GM18502 (cell line): ENCODE measurements around the gene MARK3.
"Not testable (repeated sequence)": the region's sequence is repeated elsewhere in the genome, so short reads cannot be mapped to it uniquely, and the experiment has no call there.

Source experiments
- ATAC-seq: cut with Tn5 transposase; IDR thresholded peaks from one replicate; pipeline ENCODE4 v1.9.1; 2021; ENCODE audit warnings: mild to moderate bottlenecking; ENCODE audit not compliant: unreplicated experiment, poor library complexity

MARK3 gene

DNA sequence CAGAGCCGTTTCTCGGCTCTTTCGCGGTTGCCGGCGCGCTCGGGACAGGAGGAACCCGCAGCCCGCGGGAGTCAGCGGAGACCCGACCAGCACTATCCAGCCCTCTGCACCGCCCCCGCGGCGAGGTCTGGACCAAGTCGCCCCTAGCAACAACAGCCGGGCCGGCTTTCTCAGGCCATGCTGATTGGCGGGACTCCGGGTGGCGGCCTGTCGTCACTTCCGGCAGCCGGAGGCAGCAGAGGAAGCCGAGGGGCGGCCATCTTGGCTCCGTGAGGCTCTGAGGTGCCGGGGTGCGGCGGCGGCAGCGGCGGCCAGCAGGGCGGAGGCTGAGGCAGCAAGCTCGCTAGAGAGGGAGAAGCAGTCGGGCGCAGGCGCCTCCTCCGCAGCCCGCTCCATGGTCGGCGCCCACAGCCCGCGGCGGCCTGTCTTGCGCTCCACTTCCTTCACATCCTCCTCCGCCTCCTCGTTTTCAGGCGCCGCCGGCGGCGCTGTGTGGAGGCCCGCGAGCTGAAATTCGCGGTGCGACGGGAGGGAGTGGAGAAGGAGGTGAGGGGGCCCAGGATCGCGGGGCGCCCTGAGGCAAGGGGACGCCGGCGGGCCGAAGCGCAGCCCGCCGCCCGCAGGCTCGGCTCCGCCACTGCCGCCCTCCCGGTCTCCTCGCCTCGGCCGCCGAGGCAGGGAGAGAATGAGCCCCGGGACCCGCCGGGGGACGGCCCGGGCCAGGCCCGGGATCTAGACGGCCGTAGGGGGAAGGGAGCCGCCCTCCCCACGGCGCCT, at the start of gene MARK3:
Gene MARK3, plus strand, starts transcription at position 264 of the 777 bp plus-strand sequence. CDS start 615 bp downstream, outside the sequence.
- ATAC-seq: peak; percentile 95

DNA sequence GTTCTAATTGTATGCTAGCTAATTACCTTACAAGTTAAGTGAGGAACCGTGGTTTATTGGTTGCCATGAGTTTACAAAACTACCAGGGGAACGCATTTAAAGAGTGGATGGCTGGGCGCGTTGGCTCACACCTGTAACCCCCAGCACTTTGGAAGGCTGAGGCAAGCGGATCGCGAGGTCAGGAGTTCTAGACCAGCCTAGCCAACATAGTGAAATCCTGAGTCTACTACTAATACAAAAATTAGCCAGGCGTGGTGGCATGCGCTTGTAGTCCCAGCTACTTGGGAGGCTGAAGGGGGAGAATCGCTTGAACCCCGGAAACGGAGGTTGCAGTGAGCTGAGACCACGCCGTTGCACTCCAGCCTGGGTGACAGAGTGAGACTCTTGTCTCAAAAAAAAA, 49.0 kb upstream of the MARK3 start:
- no peak for ATAC-seq

DNA sequence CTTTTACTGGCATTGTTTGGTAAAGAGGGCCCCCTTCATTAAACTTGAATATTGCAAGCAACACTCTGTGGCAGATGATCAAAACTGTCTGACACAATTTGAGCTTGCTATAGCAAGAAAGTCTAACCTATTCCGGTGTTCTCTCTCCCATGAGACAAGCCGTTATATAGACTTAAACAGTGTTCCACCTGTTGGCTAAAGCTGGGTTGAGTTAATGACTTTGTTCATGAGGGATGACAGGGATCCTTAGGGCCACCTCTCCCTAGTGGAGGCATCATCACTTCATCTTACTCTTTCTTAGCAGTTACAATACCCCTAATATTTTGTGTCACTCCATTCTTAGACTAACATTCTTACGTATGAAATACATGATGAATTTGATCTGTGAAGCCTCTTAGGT, 47.4 kb upstream of the MARK3 start:
- ATAC-seq: no peak

DNA sequence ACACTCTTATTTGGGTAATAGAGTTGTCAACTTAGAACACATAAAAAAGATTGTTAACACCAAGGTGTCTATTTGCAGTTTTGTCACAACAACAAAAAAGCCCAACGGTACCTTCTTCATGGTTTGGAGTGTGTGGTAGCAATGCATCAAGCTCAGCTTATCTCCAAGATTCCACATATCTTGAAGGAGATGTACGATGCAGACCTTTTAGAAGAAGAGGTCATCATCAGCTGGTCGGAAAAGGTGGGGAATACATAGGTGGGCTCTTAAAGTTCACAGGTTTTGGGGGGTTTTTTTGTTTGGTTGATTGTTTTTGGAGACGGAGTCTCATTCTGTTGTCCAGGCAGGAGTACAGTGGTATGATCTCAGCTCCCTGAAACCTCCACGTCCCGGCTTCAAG, 45.7 kb upstream of the MARK3 start:
- ATAC-seq: no peak

GRCh38 chr14:103340480-103341212, 44.6 kb upstream of the MARK3 start:
- ATAC-seq: no peak

DNA sequence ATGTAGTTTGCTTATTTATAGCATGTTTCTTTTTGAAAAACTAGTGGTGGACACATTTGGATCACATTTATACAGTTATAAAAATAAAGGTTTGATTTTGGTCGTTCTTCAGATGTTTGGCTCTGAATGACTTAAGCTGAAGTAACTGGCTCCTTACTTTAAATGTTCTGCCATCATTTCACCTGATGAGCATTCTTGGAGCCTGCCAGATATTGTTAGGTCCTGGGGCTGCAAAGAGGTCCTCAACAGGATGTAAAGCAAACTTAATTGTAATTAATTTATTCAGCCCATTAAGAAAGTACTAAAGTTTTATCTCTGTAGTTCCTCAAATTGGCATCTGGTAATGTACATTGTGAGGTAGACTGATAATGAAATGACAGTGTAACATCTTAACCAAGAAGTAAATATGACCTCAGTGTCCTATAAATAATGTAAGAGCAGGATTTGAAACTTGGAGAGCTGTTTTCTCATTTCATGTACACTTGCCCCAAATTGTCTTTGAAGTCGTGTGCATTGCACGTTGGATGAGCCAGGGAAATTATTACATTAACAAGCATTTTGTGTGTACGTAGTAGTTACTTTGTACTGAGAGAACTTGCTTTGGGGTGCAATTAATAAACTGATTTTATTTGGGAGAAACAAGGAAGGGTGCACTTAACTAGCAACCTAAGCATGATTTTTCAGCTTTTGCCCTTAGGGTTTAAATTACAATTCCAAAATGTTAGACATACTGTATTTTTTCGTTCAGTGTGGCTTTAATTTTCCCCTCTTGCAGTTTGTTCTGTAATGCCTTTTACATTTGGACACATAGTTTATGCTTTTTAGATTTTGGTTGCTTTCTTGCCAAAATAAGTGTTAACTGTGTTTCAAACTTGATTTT, 43.7 kb upstream of the MARK3 start:
- no peak for ATAC-seq

- ATAC-seq: no peak
Observed at GRCh38 chr14:103343164-103343879, 41.9 kb upstream of the MARK3 start.

DNA sequence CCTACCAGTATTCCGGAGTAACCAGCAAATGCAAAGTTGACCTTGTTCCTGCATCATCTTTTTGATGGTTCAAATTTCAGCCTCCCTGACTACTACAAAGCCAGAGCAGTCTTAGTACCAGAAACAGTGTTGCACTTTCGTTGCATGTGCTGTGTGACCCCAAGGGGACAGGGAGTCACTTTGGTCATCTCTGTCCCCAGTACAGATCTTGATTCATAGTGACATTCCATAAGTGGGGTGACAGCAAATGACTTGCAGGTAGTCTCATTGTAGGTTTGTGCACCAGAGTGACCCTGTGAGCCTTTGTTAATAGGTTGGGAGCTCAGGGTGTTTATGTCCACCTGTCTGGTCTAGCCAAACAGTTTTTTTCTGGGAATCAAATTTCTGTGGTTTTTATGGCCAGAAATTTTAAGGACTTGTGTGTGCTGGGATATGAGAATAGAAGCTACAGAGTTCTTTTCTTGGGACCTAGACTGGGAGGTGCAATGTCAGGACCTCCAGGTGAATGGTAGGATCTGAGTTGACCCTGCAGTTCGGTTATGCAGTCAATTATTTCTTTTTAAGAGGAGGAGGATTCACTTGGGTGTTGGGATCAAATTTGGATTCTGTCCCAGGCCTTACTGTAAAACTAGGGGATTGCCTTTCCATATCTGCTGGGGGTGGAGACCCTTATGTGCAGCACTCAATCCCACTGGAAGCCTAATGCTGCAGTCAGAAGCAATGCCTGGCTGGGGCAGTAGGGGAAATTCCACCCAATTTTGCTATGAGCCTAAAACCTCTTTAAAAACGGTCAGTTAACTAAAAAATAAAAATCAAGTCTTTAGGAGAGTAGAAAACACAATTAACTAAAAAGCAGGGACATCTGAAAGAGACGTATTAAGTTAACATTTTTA, 41.1 kb upstream of the MARK3 start:
- no peak for ATAC-seq

- ATAC-seq: no peak
Observed at GRCh38 chr14:103346286-103346685, 38.9 kb upstream of the MARK3 start.

GRCh38 chr14:103347091-103347815, 38.0 kb upstream of the MARK3 start:
- no peak for ATAC-seq

- no peak for ATAC-seq
Observed at GRCh38 chr14:103348154-103348553, 37.1 kb upstream of the MARK3 start.

GRCh38 chr14:103349982-103350381, 35.2 kb upstream of the MARK3 start:
- no peak for ATAC-seq

DNA sequence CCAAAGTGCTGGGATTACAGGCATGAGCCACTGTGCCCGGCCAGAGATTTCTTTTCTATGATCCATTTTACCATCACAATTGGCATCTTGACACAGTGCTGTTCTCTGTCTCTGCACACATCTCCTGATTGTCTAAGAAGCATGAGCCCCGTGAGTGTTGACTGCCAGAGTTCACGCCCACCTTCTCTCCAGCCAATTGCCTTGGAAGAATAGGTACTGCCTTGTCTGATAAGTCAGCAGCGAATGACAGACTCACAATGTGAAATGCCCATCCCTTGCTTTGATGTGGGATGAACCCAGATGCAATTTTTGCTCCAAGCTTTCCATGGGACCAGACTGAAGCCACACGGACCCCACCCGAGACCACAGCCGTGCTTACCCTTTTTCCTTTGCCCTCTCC, 31.9 kb upstream of the MARK3 start:
- ATAC-seq: no peak

DNA sequence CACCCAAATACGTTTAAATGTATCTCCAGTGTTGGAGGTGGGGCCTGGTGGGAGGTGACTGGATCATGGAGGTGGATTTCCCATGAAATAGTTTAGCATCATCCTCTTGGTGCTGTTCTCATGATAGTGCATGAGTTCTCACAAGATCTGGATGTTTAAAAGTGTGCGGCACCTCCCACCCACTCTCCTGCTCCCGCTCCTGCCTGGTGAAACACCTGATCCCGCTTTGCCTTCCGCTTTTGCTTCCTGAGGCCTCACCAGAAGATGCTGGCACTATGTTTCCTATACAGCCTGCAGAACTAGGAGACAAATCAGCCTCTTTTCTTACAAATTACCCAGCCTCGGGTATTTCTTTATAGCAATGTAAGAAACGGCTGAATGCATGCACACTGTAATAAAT, 31.1 kb upstream of the MARK3 start:
- ATAC-seq: no peak

- no peak for ATAC-seq
Observed at GRCh38 chr14:103356024-103356682, 29.1 kb upstream of the MARK3 start.

GRCh38 chr14:103357552-103357951, 27.7 kb upstream of the MARK3 start:
- not testable (repeated sequence) for ATAC-seq

DNA sequence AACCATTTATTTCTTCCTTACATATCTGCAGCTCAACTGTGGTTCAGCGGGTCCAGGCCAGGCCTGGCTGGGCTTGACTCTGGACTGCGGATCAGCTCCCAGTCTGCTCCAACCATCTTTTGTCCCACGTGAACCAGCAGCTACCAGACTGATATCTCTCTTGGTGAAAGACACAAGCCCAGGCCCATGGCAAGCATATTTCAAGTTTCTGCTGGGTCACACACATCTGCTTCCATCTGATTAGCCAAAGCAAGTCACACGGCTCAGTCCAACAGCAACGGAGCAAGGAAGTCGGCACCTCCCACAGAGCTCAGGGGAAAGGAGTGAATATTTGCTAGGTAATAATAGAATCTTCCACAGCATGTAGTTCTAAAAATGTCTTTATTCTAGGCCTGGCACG, 24.7 kb upstream of the MARK3 start:
- no peak for ATAC-seq

DNA sequence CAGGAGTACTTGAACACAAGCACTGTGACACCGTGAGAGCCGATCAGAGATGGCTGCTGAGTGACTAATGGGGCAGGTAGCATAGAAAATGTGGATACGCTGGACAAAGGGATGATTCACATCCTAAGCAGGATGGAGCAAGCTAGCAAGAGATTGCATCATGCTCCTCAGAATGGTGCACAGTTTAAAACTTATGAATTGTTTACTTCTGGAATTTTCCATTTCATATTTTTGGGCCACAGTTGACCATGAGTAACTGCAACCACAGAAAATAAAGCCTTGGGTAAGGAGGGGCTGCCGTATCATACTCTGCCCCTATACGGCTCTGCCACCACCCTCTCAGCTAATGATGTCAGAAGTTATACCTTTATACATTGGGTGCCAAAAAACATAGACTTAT, 23.3 kb upstream of the MARK3 start:
- no peak for ATAC-seq
